WI38 (cell line): ENCODE results near the gene PDZRN3.
A peak's percentile ranks its signal among the peaks of the same experiment; 100 is the strongest.

Source experiments
- H3K4me3 ChIP-seq: 2 replicates; pipeline ENCODE4 v1.5.1; 2011; ENCODE audit warnings: low read depth, mild to moderate bottlenecking, control low read depth, low read length
- CTCF ChIP-seq: IDR thresholded peaks from 2 replicates; pipeline ENCODE4 v1.5.1; 2012; ENCODE audit warnings: low read depth, mild to moderate bottlenecking, control low read depth, low read length

Gene PDZRN3

GRCh38 chr3:73433687-73434086, 191.1 kb downstream of the PDZRN3 start:
- TF ChIP-seq CTCF = no peak
- no peak overlapping the region for H3K4me3 ChIP-seq

GRCh38 chr3:73433079-73433478, 191.7 kb downstream of the PDZRN3 start:
- TF ChIP-seq CTCF = no peak
- no peak overlapping the region for H3K4me3 ChIP-seq

GRCh38 chr3:73432706-73433032, 192.1 kb downstream of the PDZRN3 start:
- H3K4me3 ChIP-seq = no peak overlapping the region
- no peak for TF ChIP-seq CTCF

GRCh38 chr3:73432023-73432705, 192.6 kb downstream of the PDZRN3 start:
- TF ChIP-seq CTCF = peak; percentile 61; the same call in 1 of the 2 replicates
- no peak overlapping the region for H3K4me3 ChIP-seq

- TF ChIP-seq CTCF = no peak
Measured at GRCh38 chr3:73431183-73431900, 193.4 kb downstream of the PDZRN3 start.

GRCh38 chr3:73427048-73427706, 197.6 kb downstream of the PDZRN3 start:
- no peak overlapping the region for H3K4me3 ChIP-seq

More at GRCh38 chr3:73431183-73431900, 193.4 kb downstream of the PDZRN3 start:
- H3K4me3 ChIP-seq = no peak overlapping the region

More at GRCh38 chr3:73427048-73427706, 197.6 kb downstream of the PDZRN3 start:
- TF ChIP-seq CTCF = no peak
